ENCODE data around the gene DNAH10. TPM values are rescaled to one million over a fixed set of nuclear protein-coding genes. Genes with fewer than 3 reads are reported as not detected.

The DNAH10 gene
- total RNA-seq, 2 donors from 2014 or later: 0.03 to 0.29 TPM

- intact Hi-C loops (cut with DNase I): no loop called here
- DNase-seq: no peak
Observed at GRCh38 chr12:123950476-123951349, 188.6 kb downstream of the DNAH10 start.

GRCh38 chr12:123951467-123951866 is 189.4 kb downstream of the DNAH10 start:
- no peak for ATAC-seq
- intact Hi-C loops (cut with DNase I): no loop called here

More at GRCh38 chr12:123950476-123951349, 188.6 kb downstream of the DNAH10 start:
- ATAC-seq: peak; percentile 24 to 40

GRCh38 chr12:123952037-123952436 is 189.9 kb downstream of the DNAH10 start:
- ATAC-seq (no peak), DNase-seq (no peak)
- intact Hi-C loops (cut with DNase I): no loop called here

More at GRCh38 chr12:123951467-123951866, 189.4 kb downstream of the DNAH10 start:
- no peak for DNase-seq

- intact Hi-C loops (cut with DNase I): no loop called here
- no peak for DNase-seq
- ATAC-seq: peak; percentile 14 to 20
Observed at GRCh38 chr12:123954647-123955350, 192.7 kb downstream of the DNAH10 start.

- ATAC-seq (no peak), DNase-seq (no peak)
- intact Hi-C loops (cut with DNase I): no loop called here
Observed at GRCh38 chr12:123956249-123956648, 194.1 kb downstream of the DNAH10 start.

GRCh38 chr12:123957196-123957595 is 195.1 kb downstream of the DNAH10 start:
- intact Hi-C loops (cut with DNase I): no loop called here
- ATAC-seq (no peak), DNase-seq (no peak)

- ATAC-seq: peak; percentile 59 to 77
- no peak for DNase-seq
Observed at GRCh38 chr12:123958462-123958861, 196.4 kb downstream of the DNAH10 start.

GRCh38 chr12:123958876-123959275 is 196.8 kb downstream of the DNAH10 start:
- intact Hi-C loops (cut with DNase I): no loop called here
- no peak for DNase-seq
- ATAC-seq: no peak

More at GRCh38 chr12:123958462-123958861, 196.4 kb downstream of the DNAH10 start:
- intact Hi-C loops (cut with DNase I): no loop called here

GRCh38 chr12:123960029-123960735 is 198.1 kb downstream of the DNAH10 start:
- DNase-seq: no peak
- intact Hi-C loops (cut with DNase I): no loop called here
- no peak for ATAC-seq

- ATAC-seq: no peak
- intact Hi-C loops (cut with DNase I): no loop called here
- DNase-seq: no peak
Observed at GRCh38 chr12:123960856-123961255, 198.8 kb downstream of the DNAH10 start.

- intact Hi-C loops (cut with DNase I): no loop called here
Observed at GRCh38 chr12:123961585-123962345, 199.7 kb downstream of the DNAH10 start.

GRCh38 chr12:123962513-123962912 is 200.4 kb downstream of the DNAH10 start:
- intact Hi-C loops (cut with DNase I): no loop called here
- ATAC-seq (no peak), DNase-seq (no peak)

More at GRCh38 chr12:123961585-123962345, 199.7 kb downstream of the DNAH10 start:
- DNase-seq (no peak), ATAC-seq (no peak)

- DNase-seq (no peak), ATAC-seq (no peak)
- intact Hi-C loops (cut with DNase I): no loop called here
Observed at GRCh38 chr12:123963821-123964220, 201.7 kb downstream of the DNAH10 start.

- ATAC-seq (peak in 1 of 2 donors; percentile 30), DNase-seq (no peak)
- intact Hi-C loops (cut with DNase I): no loop called here
Observed at GRCh38 chr12:123965382-123965781, 203.3 kb downstream of the DNAH10 start.

GRCh38 chr12:123966596-123966995 is 204.5 kb downstream of the DNAH10 start:
- DNase-seq: no peak
- intact Hi-C loops (cut with DNase I): no loop called here
- ATAC-seq: no peak

- DNase-seq: no peak
- ATAC-seq: no peak
- intact Hi-C loops (cut with DNase I): no loop called here
Observed at GRCh38 chr12:123967121-123967586, 205.1 kb downstream of the DNAH10 start.

GRCh38 chr12:123971449-123971769 is 209.3 kb downstream of the DNAH10 start:
- ATAC-seq: no peak
- no peak for DNase-seq
- intact Hi-C loops (cut with DNase I): no loop called here

- intact Hi-C loops (cut with DNase I): no loop called here
- peak; percentile 0 to 12 for ATAC-seq
- DNase-seq: peak; percentile 34
Observed at GRCh38 chr12:123971770-123972456, 209.8 kb downstream of the DNAH10 start.

All from left cardiac atrium (tissue), 4 donors.